ENCODE results near the gene NRAP. TPM values are rescaled to one million over a fixed set of nuclear protein-coding genes. Genes with fewer than 3 reads are reported as not detected.

The NRAP gene
- total and polyA plus RNA-seq, 10 of the 15 experiments (the other 5 are each of a cell fraction or from before 2014, with no cell fraction given) = not detected

DNA sequence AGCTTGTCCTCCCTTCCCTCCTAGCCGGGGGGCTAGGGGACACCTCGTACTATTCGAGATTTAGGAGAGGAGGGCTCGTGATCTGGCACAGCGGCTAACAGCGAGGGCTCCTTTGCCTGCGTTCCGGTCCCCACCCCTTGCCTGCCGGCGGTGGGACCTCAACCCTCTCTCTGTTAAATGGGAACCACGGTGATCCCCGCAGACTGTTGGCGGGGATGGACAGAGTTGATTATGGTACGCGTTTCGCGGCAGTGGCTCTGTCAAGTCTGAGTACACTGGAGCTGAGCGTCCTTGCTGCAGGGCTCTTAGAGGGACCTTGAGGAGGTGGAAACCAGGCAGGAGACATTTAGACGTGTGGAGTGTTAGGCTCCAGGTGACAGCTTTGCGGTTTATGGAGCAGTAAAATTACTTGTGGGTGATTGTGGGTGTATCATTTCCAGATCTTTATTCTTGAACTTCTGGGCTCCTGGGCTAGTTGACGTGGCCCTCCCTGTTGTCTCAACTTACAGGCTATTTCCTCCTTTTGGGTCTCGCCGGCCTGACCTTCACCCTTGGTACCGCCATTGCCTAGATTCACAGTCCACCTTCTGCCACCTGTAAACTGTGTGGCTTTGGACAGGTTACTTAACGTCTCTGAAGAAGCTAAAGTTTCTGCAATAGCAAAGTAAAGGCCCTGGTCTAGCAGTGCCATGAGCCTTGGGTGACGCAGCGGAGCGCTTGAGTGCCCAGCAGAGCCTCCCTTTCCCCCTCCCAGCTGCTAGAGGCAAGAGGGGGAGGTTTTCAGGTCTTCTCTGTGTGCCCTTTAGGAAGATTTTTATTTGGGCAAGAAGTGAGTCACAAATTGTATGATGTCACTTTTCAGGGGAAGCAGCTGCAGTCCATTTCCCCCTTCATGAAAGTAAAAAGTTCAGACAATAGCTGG is 16.6 kb upstream of the NRAP start (continued):
- TF ChIP-seq PRDM15 (CRISPR knock-in tag; IDR thresholded peaks at IDR 0.05) (no peak), ESRRA (IDR thresholded peaks at IDR 0.05; ENCODE audit: low read length) (no peak), GATAD2B (conservative IDR thresholded peaks at IDR 0.05; ENCODE audit: low read depth) (peak; percentile 17; the same call in 1 of the 2 replicates), GABPA (IDR thresholded peaks at IDR 0.05; ENCODE audit: low read depth) (peak; percentile 38; the same call in 1 of the 2 replicates), TCF3 (IDR thresholded peaks at IDR 0.05; ENCODE audit: borderline replicate concordance, insufficient read depth, low read depth, low read length) (0 out of 2 replicates have a peak, but pooled peaks have one; percentile 48), CEBPZ (IDR thresholded peaks at IDR 0.05; ENCODE audit: low read depth, low read length) (no peak), TCF12 (IDR thresholded peaks at IDR 0.05; ENCODE audit: low read depth, low read length) (peak; percentile 79), EGR1 (IDR thresholded peaks at IDR 0.05; ENCODE audit: borderline replicate concordance in 1 of 2, low read depth in 2 of 2, low read length in 2 of 2) (0 out of 3 replicates have a peak, but pooled peaks of 1 of the 2 experiments have one; percentile 12), IKZF1 (conservative IDR thresholded peaks at IDR 0.05) (peak; percentile 41; the same call in 1 of the 2 replicates), JUNB (IDR thresholded peaks at IDR 0.05) (peak; percentile 66), ETV6 (conservative IDR thresholded peaks at IDR 0.05 in 1 of 2, IDR thresholded peaks at IDR 0.05 in 1 of 2; ENCODE audit: borderline replicate concordance in 1 of 2, low read depth in 1 of 2) (peak in 1 of 2 experiments; percentile 95; a peak in 2 of 4 replicates), STAT3 (IDR thresholded peaks at IDR 0.05; ENCODE audit: low read depth, low read length) (no peak), IRF5 (IDR thresholded peaks at IDR 0.05; ENCODE audit: borderline replicate concordance) (no peak), CREB1 (IDR thresholded peaks at IDR 0.05; ENCODE audit: low read depth) (peak; percentile 59; the same call in 1 of the 2 replicates), SUZ12 (IDR thresholded peaks at IDR 0.05; ENCODE audit: unreplicated experiment) (no peak), TBL1XR1 (IDR thresholded peaks at IDR 0.05; ENCODE audit: low read depth, low read length) (no peak), RUNX3 (IDR thresholded peaks at IDR 0.05; ENCODE audit: low read length) (peak; percentile 62), BCL11A (IDR thresholded peaks at IDR 0.05; ENCODE audit: low read depth, low read length) (0 out of 2 replicates have a peak, but pooled peaks have one; percentile 5), ZNF622 (IDR thresholded peaks at IDR 0.05) (no peak), SREBF1 (IDR thresholded peaks at IDR 0.05; ENCODE audit: low read length) (no peak), RAD51 (IDR thresholded peaks at IDR 0.05) (no peak), YBX1 (IDR thresholded peaks at IDR 0.05) (no peak)

Data from GM12878 (cell line).